HG02884 (cell line): ENCODE data around the gene PRKCA.

Experiments used
- ATAC-seq: cut with Tn5 transposase; IDR thresholded peaks from one replicate; pipeline ENCODE4 v1.9.1; 2021; ENCODE audit warnings: mild to moderate bottlenecking, moderate library complexity; ENCODE audit not compliant: unreplicated experiment

Gene PRKCA

GRCh38 chr17:66752411-66752810 lies 450.0 kb downstream of the PRKCA start:
- no peak for ATAC-seq

GRCh38 chr17:66753126-66753920 lies 450.9 kb downstream of the PRKCA start:
- no peak for ATAC-seq

GRCh38 chr17:66755101-66755943 lies 452.9 kb downstream of the PRKCA start:
- no peak for ATAC-seq

- ATAC-seq, result no peak
Observed at GRCh38 chr17:66755944-66756290, 453.5 kb downstream of the PRKCA start.

- no peak for ATAC-seq
Observed at GRCh38 chr17:66760324-66760723, 457.9 kb downstream of the PRKCA start.

GRCh38 chr17:66762276-66762675 lies 459.9 kb downstream of the PRKCA start:
- ATAC-seq, result no peak

GRCh38 chr17:66763056-66763455 lies 460.6 kb downstream of the PRKCA start:
- ATAC-seq, result no peak

- ATAC-seq, result no peak
Observed at GRCh38 chr17:66764506-66764905, 462.1 kb downstream of the PRKCA start.

- ATAC-seq, result no peak
Observed at GRCh38 chr17:66767154-66767933, 464.9 kb downstream of the PRKCA start.

- ATAC-seq, result no peak
Observed at GRCh38 chr17:66769911-66770310, 467.5 kb downstream of the PRKCA start.

GRCh38 chr17:66772148-66772812 lies 469.9 kb downstream of the PRKCA start:
- ATAC-seq, result no peak

GRCh38 chr17:66775271-66775670 lies 472.9 kb downstream of the PRKCA start:
- no peak for ATAC-seq

GRCh38 chr17:66775881-66776400 lies 473.5 kb downstream of the PRKCA start:
- ATAC-seq, result no peak

- ATAC-seq, result no peak
Observed at GRCh38 chr17:66776999-66777688, 474.7 kb downstream of the PRKCA start.

- no peak for ATAC-seq
Observed at GRCh38 chr17:66777689-66778225, 475.3 kb downstream of the PRKCA start.

- ATAC-seq, result no peak
Observed at GRCh38 chr17:66778531-66779236, 476.3 kb downstream of the PRKCA start.

- no peak for ATAC-seq
Observed at GRCh38 chr17:66779237-66779606, 476.8 kb downstream of the PRKCA start.

- no peak for ATAC-seq
Observed at GRCh38 chr17:66781135-66781534, 478.7 kb downstream of the PRKCA start.

- no peak for ATAC-seq
Observed at GRCh38 chr17:66782851-66783250, 480.4 kb downstream of the PRKCA start.
